Gastrocnemius medialis (tissue), 4 donors: ENCODE measurements around the gene GADD45GIP1. TPM values are rescaled to one million over a fixed set of nuclear protein-coding genes. Genes with fewer than 3 reads are reported as not detected.

Experiments used
- ATAC-seq, 2 donors: fragments of 150-250 bp; one replicate each; pipeline ENCODE4 v1.9.1; 2016
- DNase-seq, 2 donors: peaks; one replicate each; pipeline ENCODE4 v3.0.0-alpha.2; 2019
- H3K27ac ChIP-seq, 4 donors: fragments of 200-600 bp; sonication (generic); 1 replicate in 1 of 4; 2 replicates in 3 of 4; pipeline ENCODE4 v1.5.1; 2016 to 2018; ENCODE audit warnings: mild to moderate bottlenecking in 2 of 4, moderate library complexity in 1 of 4
- H3K27me3 ChIP-seq, 3 donors: fragments of 200-600 bp; sonication (generic) in 2 of 3; 1 replicate in 1 of 3; 2 replicates in 2 of 3; pipeline versions ENCODE4 v1.5.1 to v1.6.0; 2016 to 2019; ENCODE audit warnings: mild to moderate bottlenecking in 1 of 3, moderate library complexity in 1 of 3
- H3K36me3 ChIP-seq, 2 donors: fragments of 200-600 bp; sonication (generic) in 1 of 2; one replicate each; pipeline ENCODE4 v1.5.1; 2017 to 2018
- H3K4me1 ChIP-seq, 2 donors: fragments of 200-600 bp; sonication (generic) in 1 of 2; one replicate each; pipeline ENCODE4 v1.5.1; 2016 to 2017; ENCODE audit warnings: mild to moderate bottlenecking in 2 of 2
- H3K4me3 ChIP-seq, 4 donors: fragments of 200-600 bp; sonication (generic) in 3 of 4; 1 replicate in 1 of 4; 2 replicates in 3 of 4; pipeline ENCODE4 v1.5.1; 2016 to 2019; ENCODE audit warnings: mild to moderate bottlenecking in 2 of 4
- H3K9me3 ChIP-seq, 3 donors: fragments of 200-600 bp; sonication (generic) in 2 of 3; 1 replicate in 1 of 3; 2 replicates in 2 of 3; pipeline ENCODE4 v1.5.1; 2016 to 2019
- CTCF ChIP-seq, 5 experiments: fragments of 450-650 bp in 3 of 5; fragments of 200-600 bp in 2 of 5; sonication (generic) in 2 of 5; IDR thresholded peaks in 4 of 5; conservative IDR thresholded peaks in 1 of 5; 1 replicate in 4 of 5; 2 replicates in 1 of 5; pipeline ENCODE4 v1.5.1; 2016 to 2019; ENCODE audit warnings: antibody characterized with exemption in 5 of 5, mild to moderate bottlenecking in 3 of 5, moderate library complexity in 3 of 5
- POLR2A ChIP-seq, 2 donors: fragments of 450-650 bp; IDR thresholded peaks; one replicate each; pipeline ENCODE4 v1.6.1; 2017; ENCODE audit warnings: antibody characterized with exemption in 2 of 2, mild to moderate bottlenecking in 2 of 2, moderate library complexity in 2 of 2
- in situ Hi-C, 4 donors: fragments of 200-750 bp; cut with MboI; loops; one replicate each; pipeline versions ENCODE4 v1.15.0 to v1.8.0; 2017; ENCODE audit warnings: low sequenced_read_pairs in 4 of 4
- intact Hi-C: fragments of 100-400 bp; cut with DNase I; formaldehyde crosslinking; loops from one replicate; pipeline ENCODE4 v1.15.1; 2023; ENCODE audit warnings: low total_unique reads
- total RNA-seq, 4 donors: library from RNA; depleted of rRNA; stranded (reverse); fragments of >200 nt; gene quantifications; one replicate each; pipeline versions ENCODE4 v1.1.0 to v1.2.3, GENCODE V29; 2016

Gene GADD45GIP1
- total RNA-seq, 4 donors from 2014 or later: 50.7 to 71.0 (median 61.4) TPM

GRCh38 chr19:12997967-12998940 is 41.2 kb upstream of the GADD45GIP1 start:
- H3K27me3 ChIP-seq: no peaks in the 10 kb centered on the region
- H3K27ac ChIP-seq: peak overlapping the region; percentile 97 to 100 (median 99)
- H3K36me3 ChIP-seq: no peaks in the 10 kb centered on the region
- in situ Hi-C loops: no loop called here
- DNase-seq: no peak
- intact Hi-C loops: loop anchor here (2.0 kb wide), 2 partner anchors 15 to 29 kb away; no protein-coding TSS in a partner anchor
- peak overlapping the region; percentile 63 to 86 (median 80) for H3K4me3 ChIP-seq
- no peaks in the 10 kb centered on the region for H3K9me3 ChIP-seq
- no peak for TF ChIP-seq CTCF (IDR thresholded peaks at IDR 0.05 in 4 of 5, conservative IDR thresholded peaks at IDR 0.05 in 1 of 5)
- TF ChIP-seq POLR2A (IDR thresholded peaks at IDR 0.05): no peak
- peaks cover 54 to 63% of the 10 kb centered on the region in 2 donors for H3K4me1 ChIP-seq
- ATAC-seq: no peak

- intact Hi-C loops: loop anchor here (2.0 kb wide), 2 partner anchors 15 to 29 kb away; no protein-coding TSS in a partner anchor
- H3K4me1 ChIP-seq: peaks cover 48 to 54% of the 10 kb centered on the region in 2 donors
These were observed 40.4 kb upstream of the GADD45GIP1 start for GRCh38 chr19:12997179-12997966.

GRCh38 chr19:12996406-12997094 is 39.5 kb upstream of the GADD45GIP1 start:
- Histone ChIP-seq H3K36me3 (no peaks in the 10 kb centered on the region), H3K27me3 (no peaks in the 10 kb centered on the region), H3K27ac (peak overlapping the region; percentile 97 to 100 (median 99)), H3K4me1 (peaks cover 45 to 51% of the 10 kb centered on the region in 2 donors), H3K9me3 (no peaks in the 10 kb centered on the region), H3K4me3 (peak overlapping the region; percentile 63 to 86 (median 80))
- in situ Hi-C loops: no loop called here
- TF ChIP-seq CTCF (IDR thresholded peaks at IDR 0.05 in 4 of 5, conservative IDR thresholded peaks at IDR 0.05 in 1 of 5) (no peak), POLR2A (IDR thresholded peaks at IDR 0.05) (no peak)
- ATAC-seq (peak; percentile 39 to 47), DNase-seq (peak in 1 of 2 donors; percentile 66)
- intact Hi-C loops: loop anchor here (2.0 kb wide), 2 partner anchors 16 to 30 kb away; no protein-coding TSS in a partner anchor

More at GRCh38 chr19:12997179-12997966, 40.4 kb upstream of the GADD45GIP1 start:
- H3K27ac ChIP-seq: peak overlapping the region; percentile 97 to 100 (median 99)
- TF ChIP-seq POLR2A (IDR thresholded peaks at IDR 0.05) (no peak), CTCF (IDR thresholded peaks at IDR 0.05 in 4 of 5, conservative IDR thresholded peaks at IDR 0.05 in 1 of 5) (no peak)
- H3K9me3 ChIP-seq: no peaks in the 10 kb centered on the region
- peak overlapping the region; percentile 63 to 86 (median 80) for H3K4me3 ChIP-seq
- no peaks in the 10 kb centered on the region for H3K27me3 ChIP-seq
- DNase-seq (no peak), ATAC-seq (no peak)
- in situ Hi-C loops: no loop called here
- H3K36me3 ChIP-seq: no peaks in the 10 kb centered on the region
